ENCODE measurements around the gene PRADC1. TPM values are rescaled to one million over a fixed set of nuclear protein-coding genes. Genes with fewer than 3 reads are reported as not detected.
A peak's percentile ranks its signal among the peaks of the same experiment; 100 is the strongest.

Gene PRADC1
- total and polyA plus RNA-seq, 8 donors, result 8.5 to 23.3 (median 14.5) TPM

DNA sequence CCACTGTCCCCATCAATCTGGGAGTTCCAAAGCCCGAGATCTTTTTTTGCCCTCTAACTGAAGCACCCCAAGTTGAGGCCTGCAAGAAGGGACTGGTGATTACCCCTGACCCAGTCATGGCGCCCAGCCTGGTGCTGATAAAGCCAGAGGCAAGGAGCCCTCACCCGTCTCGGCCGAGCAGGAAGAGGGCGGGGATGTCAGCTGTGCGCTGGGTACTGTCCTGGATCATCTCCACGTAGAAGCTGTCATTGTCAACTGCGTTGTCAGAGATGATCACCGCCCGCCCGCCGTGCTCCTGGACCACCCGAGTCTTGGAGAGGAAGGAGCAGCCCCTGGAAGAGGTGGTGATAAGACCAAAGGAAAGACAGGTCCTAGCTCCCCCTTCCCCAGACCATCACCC lies 4.4 kb downstream of the PRADC1 start:
- H3K9me3 ChIP-seq, result no peaks in the 10 kb centered on the region
- peaks cover 6 to 17% of the 10 kb centered on the region in 2 donors for H3K4me1 ChIP-seq
- H3K36me3 ChIP-seq, result peaks cover 0 to 55% of the 10 kb centered on the region in 2 donors
- H3K4me3 ChIP-seq, result no peak overlapping the region
- no peak overlapping the region for H3K27ac ChIP-seq
- no peak for TF ChIP-seq CTCF (IDR thresholded peaks at IDR 0.05)
- DNase-seq, result no peak
- no peaks in the 10 kb centered on the region for H3K27me3 ChIP-seq
- no peak for ATAC-seq
- intact Hi-C loops (cut with DNase I), result no loop called here

DNA sequence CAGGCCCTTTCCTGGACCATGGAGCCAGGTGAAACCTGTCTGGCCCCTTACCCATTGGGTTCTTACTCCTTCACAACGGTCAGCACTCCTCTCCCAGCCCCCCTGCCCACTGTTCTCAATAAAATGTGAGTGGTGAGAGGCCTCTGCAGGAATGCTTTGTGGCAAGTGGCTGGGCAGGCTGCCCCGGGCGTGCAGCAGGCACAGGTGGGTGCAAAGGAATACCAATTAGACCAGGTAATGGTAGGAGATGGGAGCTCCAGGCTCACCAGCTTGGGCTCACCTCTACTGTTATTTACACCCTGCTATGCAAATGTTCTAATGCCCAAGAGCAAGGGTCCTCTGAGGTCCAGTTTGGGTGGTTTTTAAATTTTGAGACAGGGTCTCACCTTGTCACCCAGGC lies 6.0 kb downstream of the PRADC1 start:
- H3K36me3 ChIP-seq, result peaks cover 0 to 71% of the 10 kb centered on the region in 2 donors
- peaks cover under 1 to 11% of the 10 kb centered on the region in 2 donors for H3K4me1 ChIP-seq
- H3K27ac ChIP-seq, result no peak overlapping the region
- intact Hi-C loops (cut with DNase I), result no loop called here
- TF ChIP-seq CTCF (IDR thresholded peaks at IDR 0.05), result no peak
- no peak for ATAC-seq
- H3K4me3 ChIP-seq, result no peak overlapping the region
- no peaks in the 10 kb centered on the region for H3K9me3 ChIP-seq
- no peak for DNase-seq
- H3K27me3 ChIP-seq, result no peaks in the 10 kb centered on the region

GRCh38 chr2:73225513-73226360 lies 7.3 kb downstream of the PRADC1 start:
- Histone ChIP-seq H3K27ac (no peak overlapping the region), H3K36me3 (peaks cover 0 to 84% of the 10 kb centered on the region in 2 donors), H3K4me1 (peaks cover 0 to 11% of the 10 kb centered on the region in 2 donors), H3K27me3 (no peaks in the 10 kb centered on the region), H3K4me3 (no peak overlapping the region), H3K9me3 (no peaks in the 10 kb centered on the region)
- no peak for DNase-seq
- no peak for TF ChIP-seq CTCF (IDR thresholded peaks at IDR 0.05)
- intact Hi-C loops (cut with DNase I), result no loop called here
- ATAC-seq, result peak; percentile 22

GRCh38 chr2:73223821-73224220 lies 9.2 kb downstream of the PRADC1 start:
- ATAC-seq (no peak), DNase-seq (no peak)
- peaks cover 0 to 11% of the 10 kb centered on the region in 2 donors for H3K4me1 ChIP-seq
- no peaks in the 10 kb centered on the region for H3K27me3 ChIP-seq
- intact Hi-C loops (cut with DNase I), result no loop called here
- no peak overlapping the region for H3K27ac ChIP-seq
- no peak for TF ChIP-seq CTCF (IDR thresholded peaks at IDR 0.05)
- no peaks in the 10 kb centered on the region for H3K9me3 ChIP-seq
- H3K4me3 ChIP-seq, result no peak overlapping the region
- peaks cover 0 to 87% of the 10 kb centered on the region in 2 donors for H3K36me3 ChIP-seq

GRCh38 chr2:73218298-73218697 lies 14.7 kb downstream of the PRADC1 start:
- Histone ChIP-seq H3K4me3 (no peak overlapping the region), H3K4me1 (peaks cover 7 to 20% of the 10 kb centered on the region in 2 donors), H3K9me3 (no peaks in the 10 kb centered on the region), H3K27ac (no peak overlapping the region), H3K27me3 (no peaks in the 10 kb centered on the region), H3K36me3 (peaks cover 0 to 45% of the 10 kb centered on the region in 2 donors)
- DNase-seq (no peak), ATAC-seq (no peak)
- intact Hi-C loops (cut with DNase I), result no loop called here
- no peak for TF ChIP-seq CTCF (IDR thresholded peaks at IDR 0.05)
